ENCODE data around the gene EDC3. TPM values are rescaled to one million over a fixed set of nuclear protein-coding genes. Genes with fewer than 3 reads are reported as not detected.

EDC3 gene
- total RNA-seq, 1 donor from 2014 or later, result 11.0 TPM

DNA sequence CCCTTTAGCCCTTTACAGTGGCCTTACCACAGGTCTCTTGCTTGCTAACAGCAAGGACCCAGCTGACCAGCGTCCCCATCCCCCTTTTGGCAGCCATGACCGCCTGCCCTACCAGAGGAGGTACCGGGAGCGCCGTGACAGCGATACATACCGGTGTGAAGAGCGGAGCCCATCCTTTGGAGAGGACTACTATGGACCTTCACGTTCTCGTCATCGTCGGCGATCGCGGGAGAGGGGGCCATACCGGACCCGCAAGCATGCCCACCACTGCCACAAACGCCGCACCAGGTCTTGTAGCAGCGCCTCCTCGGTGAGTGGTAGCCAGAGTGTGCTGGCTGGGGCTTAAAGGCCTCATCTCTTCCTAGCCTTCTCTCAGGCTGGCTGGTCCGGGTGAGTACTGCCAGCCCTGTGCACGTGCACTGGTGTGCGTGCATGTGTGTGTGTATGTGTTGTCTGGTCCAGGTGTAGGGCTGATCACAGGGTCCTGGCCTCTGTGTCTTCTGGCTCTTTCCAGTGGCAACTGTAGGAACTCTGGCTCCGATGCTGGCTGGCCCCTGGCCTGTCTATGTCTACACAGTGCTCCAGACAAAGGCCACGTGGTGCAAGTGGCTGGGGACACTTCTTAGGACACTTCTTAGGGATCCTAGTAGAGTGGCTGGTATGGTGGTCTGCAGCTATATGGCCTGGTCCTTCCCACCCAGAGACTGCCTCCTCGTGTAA is 75.7 kb downstream of the EDC3 start:
- TF ChIP-seq, protein P1, sequence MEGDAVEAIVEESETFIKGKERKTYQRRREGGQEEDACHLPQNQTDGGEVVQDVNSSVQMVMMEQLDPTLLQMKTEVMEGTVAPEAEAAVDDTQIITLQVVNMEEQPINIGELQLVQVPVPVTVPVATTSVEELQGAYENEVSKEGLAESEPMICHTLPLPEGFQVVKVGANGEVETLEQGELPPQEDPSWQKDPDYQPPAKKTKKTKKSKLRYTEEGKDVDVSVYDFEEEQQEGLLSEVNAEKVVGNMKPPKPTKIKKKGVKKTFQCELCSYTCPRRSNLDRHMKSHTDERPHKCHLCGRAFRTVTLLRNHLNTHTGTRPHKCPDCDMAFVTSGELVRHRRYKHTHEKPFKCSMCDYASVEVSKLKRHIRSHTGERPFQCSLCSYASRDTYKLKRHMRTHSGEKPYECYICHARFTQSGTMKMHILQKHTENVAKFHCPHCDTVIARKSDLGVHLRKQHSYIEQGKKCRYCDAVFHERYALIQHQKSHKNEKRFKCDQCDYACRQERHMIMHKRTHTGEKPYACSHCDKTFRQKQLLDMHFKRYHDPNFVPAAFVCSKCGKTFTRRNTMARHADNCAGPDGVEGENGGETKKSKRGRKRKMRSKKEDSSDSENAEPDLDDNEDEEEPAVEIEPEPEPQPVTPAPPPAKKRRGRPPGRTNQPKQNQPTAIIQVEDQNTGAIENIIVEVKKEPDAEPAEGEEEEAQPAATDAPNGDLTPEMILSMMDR (conservative IDR thresholded peaks at IDR 0.05; ENCODE audit: low read depth, low read length), result no peak
- no peak for DNase-seq (ENCODE audit: low read depth)
- H3K4me3 ChIP-seq (ENCODE audit: low read depth, low read length), result no peak overlapping the region

DNA sequence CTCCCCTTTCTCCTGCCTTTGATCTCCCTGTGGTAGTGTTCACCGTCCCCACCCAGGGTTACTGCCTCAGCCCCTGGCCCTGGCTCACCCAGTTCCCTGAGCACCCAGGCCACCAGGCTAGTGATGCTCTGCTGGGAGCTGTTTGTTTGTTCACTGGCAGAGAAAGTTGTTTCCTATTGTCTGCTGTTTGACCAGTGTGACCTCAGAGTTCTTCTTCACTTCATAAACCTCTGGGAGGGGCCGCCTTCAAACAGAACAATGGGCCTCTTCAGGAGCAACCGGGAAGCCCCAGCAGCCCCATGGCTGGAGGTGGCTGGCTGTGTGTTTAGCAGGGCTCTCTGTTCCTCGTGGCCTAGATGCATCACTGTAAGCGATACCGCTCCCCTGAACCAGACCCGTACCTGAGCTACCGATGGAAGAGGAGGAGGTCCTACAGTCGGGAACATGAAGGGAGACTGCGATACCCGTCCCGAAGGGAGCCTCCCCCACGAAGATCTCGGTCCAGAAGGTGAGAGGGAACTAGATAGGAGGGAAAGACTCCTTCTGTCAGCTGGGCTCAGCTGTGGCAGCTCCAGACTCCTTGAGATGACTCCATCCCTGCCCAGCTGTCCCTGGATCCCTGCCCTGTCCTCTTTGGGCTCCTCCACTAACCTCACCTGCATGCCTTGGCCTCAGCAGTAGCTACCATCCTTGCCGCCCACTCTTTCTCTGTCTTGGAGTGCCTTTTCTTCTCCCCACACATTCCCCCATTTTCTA is 76.8 kb downstream of the EDC3 start:
- TF ChIP-seq, protein P1 (conservative IDR thresholded peaks at IDR 0.05; ENCODE audit: low read depth, low read length), result no peak
- H3K4me3 ChIP-seq (ENCODE audit: low read depth, low read length), result no peak overlapping the region
- no peak for DNase-seq (ENCODE audit: low read depth)

DNA sequence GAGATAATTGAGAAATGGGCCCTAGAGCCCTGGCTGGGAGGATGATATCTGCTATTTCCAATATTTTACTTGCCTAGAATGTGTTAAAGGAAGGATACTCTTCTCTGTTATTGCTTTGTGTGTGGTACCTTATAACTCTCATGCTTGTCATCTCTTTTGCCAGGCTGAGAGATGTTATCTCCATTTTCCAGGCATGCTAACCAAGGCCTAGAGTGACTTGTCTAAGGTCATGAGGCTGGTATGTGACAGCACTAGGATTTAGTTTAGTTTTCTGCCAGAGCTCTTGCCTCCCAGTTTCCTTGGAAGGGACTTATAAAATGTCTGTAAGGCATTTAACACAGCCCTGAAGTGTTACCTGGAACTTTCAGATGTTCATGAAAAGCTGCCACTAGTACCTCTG is 78.8 kb downstream of the EDC3 start:
- TF ChIP-seq, protein P1 (conservative IDR thresholded peaks at IDR 0.05; ENCODE audit: low read depth, low read length), result no peak
- no peak for DNase-seq (ENCODE audit: low read depth)
- H3K4me3 ChIP-seq (ENCODE audit: low read depth, low read length), result peak overlapping the region; percentile 100

DNA sequence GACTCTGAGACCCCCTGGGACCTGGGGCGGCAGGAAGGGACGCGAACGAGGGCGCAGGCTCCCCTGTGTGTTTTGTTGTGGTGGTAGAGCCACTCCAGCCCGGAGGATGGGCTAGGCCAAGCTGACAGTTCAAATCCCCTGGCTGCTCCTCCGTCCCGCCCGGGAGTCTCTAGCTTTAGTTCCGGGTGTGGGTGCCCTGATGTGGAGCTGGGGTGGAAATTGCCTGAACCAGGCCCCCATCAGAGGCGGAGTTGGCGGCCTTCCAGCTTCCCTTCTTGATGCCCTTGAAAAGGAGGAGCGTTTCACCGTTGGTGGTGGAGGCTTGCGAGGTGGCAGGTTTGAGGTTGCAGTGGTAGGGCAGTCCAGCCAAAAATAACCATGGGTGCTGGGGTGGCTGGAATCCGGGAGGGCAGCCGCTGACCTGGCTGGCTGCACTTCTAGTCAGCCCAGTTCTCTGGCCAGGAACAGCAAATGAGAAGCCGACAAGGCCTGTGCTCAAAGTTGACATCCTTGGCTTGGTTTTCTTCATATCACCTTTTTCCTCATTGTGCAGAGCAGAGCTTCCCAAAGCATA is 79.4 kb downstream of the EDC3 start:
- no peak for DNase-seq (ENCODE audit: low read depth)
- H3K4me3 ChIP-seq (ENCODE audit: low read depth, low read length), result peak overlapping the region; percentile 100
- TF ChIP-seq, protein P1 (conservative IDR thresholded peaks at IDR 0.05; ENCODE audit: low read depth, low read length), result no peak

DNA sequence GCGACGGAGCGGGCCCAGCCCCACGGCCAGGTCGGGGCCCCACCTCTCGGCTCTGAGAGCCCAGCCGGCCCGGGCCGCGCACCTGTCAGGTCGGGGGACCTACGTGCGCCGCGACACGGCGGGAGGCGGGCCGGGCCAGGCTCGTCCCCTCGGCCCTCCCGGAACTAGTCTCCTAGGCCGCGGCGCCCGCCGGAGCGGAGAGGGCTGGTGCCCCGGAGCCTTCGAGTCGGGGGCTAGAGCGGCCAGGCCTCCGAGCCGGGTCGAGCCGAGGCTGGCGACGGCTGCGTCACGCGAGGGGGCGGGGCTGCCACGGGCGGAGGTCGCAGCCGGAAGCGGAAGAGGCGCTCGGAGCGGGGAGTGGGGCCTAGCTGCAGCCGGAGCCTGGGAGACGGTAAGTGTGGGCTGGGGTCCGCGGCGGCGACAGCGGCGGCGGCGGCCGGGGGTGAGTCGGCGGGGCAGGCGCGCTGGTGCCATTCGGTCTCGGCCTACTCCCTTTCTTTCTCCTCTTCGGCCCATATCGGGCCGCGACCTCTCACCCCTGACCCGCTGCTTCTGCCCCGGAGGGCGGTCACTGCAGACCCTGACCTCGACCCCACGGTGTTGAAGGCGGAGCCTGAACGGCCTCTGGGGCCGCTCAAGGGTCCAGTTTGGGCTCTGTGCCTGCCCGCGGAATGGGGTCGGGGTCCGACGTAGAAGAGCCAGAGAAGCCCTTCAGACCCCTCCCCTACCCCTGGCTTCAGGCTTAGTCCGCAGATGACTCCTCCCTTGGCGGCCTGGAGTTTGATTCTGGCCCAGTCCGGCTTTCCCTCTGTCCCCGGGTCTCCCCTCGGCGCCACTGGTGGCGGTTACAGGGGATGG is 80.1 kb downstream of the EDC3 start, which contains the start of gene CLK3:
Gene CLK3, plus strand, starts transcription at position 329 of the 858 bp plus-strand sequence. CDS start 3,361 bp downstream, outside the sequence.
- H3K4me3 ChIP-seq (ENCODE audit: low read depth, low read length), result peak within 1 kb of the TSS; percentile 100
- DNase-seq (ENCODE audit: low read depth), result no peak
- TF ChIP-seq, protein P1 (conservative IDR thresholded peaks at IDR 0.05; ENCODE audit: low read depth, low read length), result no peak

DNA sequence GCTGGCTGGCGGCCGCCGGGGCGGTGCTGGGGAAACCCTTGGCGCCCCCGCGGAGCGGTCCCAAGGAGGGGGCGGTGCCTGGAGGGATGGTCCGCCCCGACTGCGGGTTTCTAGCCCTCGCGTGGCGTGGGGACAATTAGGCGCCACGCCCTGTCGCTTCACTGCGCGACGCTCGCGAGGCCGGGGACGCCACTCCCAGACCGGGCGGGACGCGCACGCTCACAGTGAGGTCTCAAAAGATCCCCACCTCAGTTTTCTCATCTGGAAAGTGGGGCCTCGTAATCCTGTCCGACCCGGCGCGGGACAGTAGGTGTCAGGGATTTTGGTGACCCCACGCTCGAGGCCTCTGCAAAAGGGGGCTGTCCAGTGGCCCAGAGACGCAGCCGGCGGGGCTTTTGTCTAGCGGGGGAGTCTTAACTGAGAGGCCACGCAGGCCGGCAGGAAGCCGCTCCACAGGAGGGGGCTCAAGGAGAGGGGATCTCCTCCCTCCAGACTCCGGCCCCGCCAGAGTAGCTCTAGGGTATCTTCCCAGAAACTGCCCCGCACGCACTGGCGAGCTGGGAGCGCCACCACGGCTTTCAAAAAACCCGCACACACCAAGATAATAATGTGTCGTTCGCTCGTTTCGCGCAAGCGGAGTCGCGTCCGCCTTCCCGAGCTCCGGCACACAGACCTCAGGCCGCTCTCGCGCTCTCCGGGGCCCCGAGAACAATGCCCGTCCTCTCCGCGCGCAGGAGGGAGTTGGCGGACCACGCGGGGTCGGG is 80.9 kb downstream of the EDC3 start:
- no peak for DNase-seq (ENCODE audit: low read depth)
- H3K4me3 ChIP-seq (ENCODE audit: low read depth, low read length), result peak overlapping the region; percentile 100
- TF ChIP-seq, protein P1 (conservative IDR thresholded peaks at IDR 0.05; ENCODE audit: low read depth, low read length), result no peak
